Naive thymus-derived CD4-positive, alpha-beta T cell (primary cell): ENCODE results near the gene RNF17. TPM values are rescaled to one million over a fixed set of nuclear protein-coding genes. Genes with fewer than 3 reads are reported as not detected.
"Not testable (repeated sequence)": the region's sequence is repeated elsewhere in the genome, so short reads cannot be mapped to it uniquely, and the experiment has no call there.

Experiments
- ATAC-seq: fragments of 150-1000 bp; cut with Tn5 transposase; 2 replicates; pipeline ENCODE4 v1.10.0; 2021; ENCODE audit warnings: mild to moderate bottlenecking, moderate library complexity
- CTCF ChIA-PET: fragments of 350-600 bp; sonication (Branson Sonifier 250); formaldehyde crosslinking; loops from one replicate; lab custom pipeline; 2021; ENCODE audit warnings: antibody characterized with exemption; lab: Charles Lee
- POLR2A ChIA-PET: fragments of 350-600 bp; sonication (Branson Sonifier 250); formaldehyde crosslinking; loops from one replicate; lab custom pipeline; 2021; ENCODE audit warnings: antibody characterized with exemption, inconsistent platforms; lab: Charles Lee
- DNase-seq, 9 donors: peaks; one replicate each; pipeline versions ENCODE4 v3.0.0 to v3.0.0-alpha.2; 2020 to 2022; ENCODE audit warnings: mixed read lengths in 1 of 9
- H3K27ac ChIP-seq: one replicate; pipeline ENCODE4 v1.7.0; 2013; ENCODE audit warnings: mild to moderate bottlenecking, low read depth, low read length, moderate library complexity
- H3K27me3 ChIP-seq, 2 donors: one replicate each; pipeline ENCODE4 v1.7.0; 2013; ENCODE audit warnings: low read length in 2 of 2, mild to moderate bottlenecking in 2 of 2, moderate library complexity in 2 of 2; ENCODE audit not compliant: control insufficient read depth in 2 of 2, insufficient read depth in 2 of 2
- H3K36me3 ChIP-seq, 3 experiments: 1 replicate in 2 of 3; 2 replicates in 1 of 3; pipeline ENCODE4 v1.7.0; 2013; ENCODE audit warnings: low read length in 3 of 3, mild to moderate bottlenecking in 3 of 3, moderate library complexity in 1 of 3; ENCODE audit not compliant: insufficient read depth in 3 of 3, control insufficient read depth in 2 of 3
- H3K4me1 ChIP-seq, 2 donors: one replicate each; pipeline ENCODE4 v1.7.0; 2013; ENCODE audit warnings: low read length in 2 of 2, mild to moderate bottlenecking in 2 of 2, moderate library complexity in 1 of 2; ENCODE audit not compliant: control insufficient read depth in 2 of 2, insufficient read depth in 2 of 2
- H3K4me3 ChIP-seq: 2 replicates; pipeline ENCODE4 v1.7.0; 2013; ENCODE audit warnings: mild to moderate bottlenecking, low read length
- H3K9me3 ChIP-seq, 3 experiments: 1 replicate in 2 of 3; 2 replicates in 1 of 3; pipeline ENCODE4 v1.7.0; 2013; ENCODE audit warnings: low read length in 3 of 3; ENCODE audit not compliant: control insufficient read depth in 2 of 3
- H3K27ac Mint-ChIP-seq, 9 donors: one replicate each; pipeline ENCODE4 v1.8.0; 2020 to 2022; ENCODE audit warnings: mixed read lengths in 9 of 9, mild to moderate bottlenecking in 8 of 9, moderate library complexity in 5 of 9, inconsistent platforms in 2 of 9
- H3K27me3 Mint-ChIP-seq, 5 donors: one replicate each; pipeline ENCODE4 v1.8.0; 2021 to 2022; ENCODE audit warnings: mixed read lengths in 5 of 5, mild to moderate bottlenecking in 1 of 5
- H3K36me3 Mint-ChIP-seq, 5 donors: one replicate each; pipeline ENCODE4 v1.8.0; 2020 to 2022; ENCODE audit warnings: mixed read lengths in 5 of 5, mild to moderate bottlenecking in 3 of 5, inconsistent platforms in 1 of 5
- H3K4me1 Mint-ChIP-seq, 7 donors: one replicate each; pipeline ENCODE4 v1.8.0; 2020 to 2022; ENCODE audit warnings: mixed read lengths in 7 of 7, mild to moderate bottlenecking in 3 of 7, inconsistent platforms in 1 of 7
- H3K4me3 Mint-ChIP-seq, 10 donors: one replicate each; pipeline ENCODE4 v1.8.0; 2020 to 2022; ENCODE audit warnings: mild to moderate bottlenecking in 10 of 10, mixed read lengths in 10 of 10, moderate library complexity in 6 of 10, inconsistent platforms in 2 of 10
- H3K9me3 Mint-ChIP-seq, 11 donors: one replicate each; pipeline ENCODE4 v1.8.0; 2020 to 2022; ENCODE audit warnings: mixed read lengths in 11 of 11, mild to moderate bottlenecking in 4 of 11, inconsistent platforms in 1 of 11, moderate library complexity in 1 of 11
- intact Hi-C, 2 donors: fragments of 100-400 bp; cut with micrococcal nuclease; formaldehyde crosslinking; loops; one replicate each; pipeline ENCODE4 v1.15.1; 2023
- polyA plus RNA-seq, 2 donors: library from polyadenylated mRNA; unstranded; fragments of 300-500 nt; fragmentation: Illumina TruSeq; gene quantifications; one replicate each; pipeline ENCODE4 v1.2.3, GENCODE V29; 2021
- total RNA-seq, 6 experiments: library from RNA in 5 of 6; stranded (reverse) in 5 of 6; gene quantifications; 1 replicate in 5 of 6; 2 replicates in 1 of 6; pipeline ENCODE4 v1.2.3 and lab custom pipeline; 2021 to 2026

RNF17 gene
- total and polyA plus RNA-seq, 7 experiments from 2014 or later: 0.24 to 1.1 (median 0.53) TPM; not detected in 3

GRCh38 chr13:24719139-24719538, 44.8 kb upstream of the RNF17 start:
- H3K27ac Mint-ChIP-seq: no peak overlapping the region
- Histone ChIP-seq H3K9me3 (no peaks in the 10 kb centered on the region), H3K4me3 (no peak overlapping the region), H3K27ac (no peak overlapping the region), H3K27me3 (no peaks in the 10 kb centered on the region), H3K4me1 (no peaks in the 10 kb centered on the region), H3K36me3 (no peaks in the 10 kb centered on the region)
- intact Hi-C loops: no loop called here
- H3K4me1 Mint-ChIP-seq: peaks cover 0 to 4% (median 0%) of the 10 kb centered on the region in 7 donors
- H3K4me3 Mint-ChIP-seq: no peak overlapping the region
- DNase-seq (no peak), ATAC-seq (no peak)
- H3K9me3 Mint-ChIP-seq: no peaks in the 10 kb centered on the region
- H3K36me3 Mint-ChIP-seq: no peaks in the 10 kb centered on the region
- H3K27me3 Mint-ChIP-seq: peaks cover 0 to 36% (median 4%) of the 10 kb centered on the region in 5 donors
- POLR2A ChIA-PET: no interaction called here
- CTCF ChIA-PET: no interaction called here

GRCh38 chr13:24723206-24723605, 40.8 kb upstream of the RNF17 start:
- Histone ChIP-seq H3K4me1 (peaks cover 0 to 4% of the 10 kb centered on the region in 2 donors), H3K27ac (no peak overlapping the region), H3K9me3 (no peaks in the 10 kb centered on the region), H3K36me3 (no peaks in the 10 kb centered on the region), H3K27me3 (no peaks in the 10 kb centered on the region), H3K4me3 (no peak overlapping the region)
- peaks cover 0 to 44% (median 9%) of the 10 kb centered on the region in 5 donors for H3K27me3 Mint-ChIP-seq
- intact Hi-C loops: loop anchor here in 1 of 2 donors (10.0 kb wide), 1 partner anchor 668 kb away; no protein-coding TSS in a partner anchor
- ATAC-seq (no peak), DNase-seq (no peak)
- ChIA-PET POLR2A (no interaction called here), CTCF (interaction anchor here (1.0 to 1.9 kb wide), 4 partner anchors 11 to 100 kb away, joined by 3 to 6 read pairs (median 4); no protein-coding TSS in a partner anchor)
- H3K27ac Mint-ChIP-seq: no peak overlapping the region
- no peaks in the 10 kb centered on the region for H3K9me3 Mint-ChIP-seq
- peaks cover 0 to 14% (median 0%) of the 10 kb centered on the region in 7 donors for H3K4me1 Mint-ChIP-seq
- no peaks in the 10 kb centered on the region for H3K36me3 Mint-ChIP-seq
- no peak overlapping the region for H3K4me3 Mint-ChIP-seq

GRCh38 chr13:24724714-24725113, 39.3 kb upstream of the RNF17 start:
- no peaks in the 10 kb centered on the region for H3K9me3 Mint-ChIP-seq
- H3K4me3 Mint-ChIP-seq: no peak overlapping the region
- CTCF ChIA-PET: interaction anchor here (0.8 kb wide), 1 partner anchor 31 kb away, joined by 4 read pairs; no protein-coding TSS in a partner anchor
- H3K36me3 Mint-ChIP-seq: no peaks in the 10 kb centered on the region
- peaks cover 0 to 14% (median 0%) of the 10 kb centered on the region in 7 donors for H3K4me1 Mint-ChIP-seq
- POLR2A ChIA-PET: no interaction called here
- ATAC-seq (no peak), DNase-seq (no peak)
- H3K4me1 ChIP-seq: peaks cover 0 to 4% of the 10 kb centered on the region in 2 donors
- H3K27ac Mint-ChIP-seq: no peak overlapping the region
- H3K27ac ChIP-seq: no peak overlapping the region
- no peak overlapping the region for H3K4me3 ChIP-seq
- intact Hi-C loops: loop anchor here in 1 of 2 donors (10.0 kb wide), 1 partner anchor 670 kb away; no protein-coding TSS in a partner anchor
- no peaks in the 10 kb centered on the region for H3K36me3 ChIP-seq
- H3K27me3 Mint-ChIP-seq: peaks cover 0 to 44% (median 8%) of the 10 kb centered on the region in 5 donors
- H3K27me3 ChIP-seq: no peaks in the 10 kb centered on the region
- no peaks in the 10 kb centered on the region for H3K9me3 ChIP-seq

- Histone ChIP-seq H3K27me3 (no peaks in the 10 kb centered on the region), H3K4me3 (no peak overlapping the region), H3K27ac (no peak overlapping the region), H3K36me3 (no peaks in the 10 kb centered on the region), H3K4me1 (peaks cover 0 to 4% of the 10 kb centered on the region in 2 donors), H3K9me3 (no peaks in the 10 kb centered on the region)
- ATAC-seq (no peak), DNase-seq (no peak)
- peaks cover 0 to 14% (median 0%) of the 10 kb centered on the region in 7 donors for H3K4me1 Mint-ChIP-seq
- no peaks in the 10 kb centered on the region for H3K36me3 Mint-ChIP-seq
- ChIA-PET POLR2A (interaction anchor here (0.7 kb wide), 1 partner anchor 9 kb away, joined by 3 read pairs; no protein-coding TSS in a partner anchor), CTCF (interaction anchor here (0.8 to 1.6 kb wide), 2 partner anchors 31 to 119 kb away, joined by 4 to 6 read pairs; no protein-coding TSS in a partner anchor)
- intact Hi-C loops: loop anchor here in 1 of 2 donors (10.0 kb wide), 1 partner anchor 671 kb away; no protein-coding TSS in a partner anchor
- H3K4me3 Mint-ChIP-seq: no peak overlapping the region
- no peak overlapping the region for H3K27ac Mint-ChIP-seq
- no peaks in the 10 kb centered on the region for H3K9me3 Mint-ChIP-seq
- peaks cover 0 to 40% (median 8%) of the 10 kb centered on the region in 5 donors for H3K27me3 Mint-ChIP-seq
Measured at GRCh38 chr13:24725379-24725778, 38.6 kb upstream of the RNF17 start.

- intact Hi-C loops: loop anchor here (1.0 to 10.0 kb wide), 9 partner anchors 19 to 673 kb away; no protein-coding TSS in a partner anchor
- no peaks in the 10 kb centered on the region for H3K36me3 ChIP-seq
- ChIA-PET POLR2A (interaction anchor here (1.1 kb wide), 1 partner anchor 121 kb away, joined by 4 read pairs; no protein-coding TSS in a partner anchor), CTCF (interaction anchor here (0.6 to 2.2 kb wide), 15 partner anchors 9 to 1791 kb away, joined by 3 to 16 read pairs (median 4); no protein-coding TSS in a partner anchor)
- peak overlapping the region in 1 of 9 donors; percentile 6 for H3K27ac Mint-ChIP-seq
- H3K4me1 Mint-ChIP-seq: peaks cover 0 to 14% (median 0%) of the 10 kb centered on the region in 7 donors
- peak in 8 of 9 donors; percentile 55 to 82 (median 73) for DNase-seq
- H3K27ac ChIP-seq: no peak overlapping the region
- peak; percentile 99 for ATAC-seq
- no peak overlapping the region for H3K4me3 ChIP-seq
- peaks cover 0 to 5% (median 0%) of the 10 kb centered on the region in 5 donors for H3K36me3 Mint-ChIP-seq
- H3K4me3 Mint-ChIP-seq: no peak overlapping the region
- peaks cover 0 to 42% (median 12%) of the 10 kb centered on the region in 5 donors for H3K27me3 Mint-ChIP-seq
- peaks cover 0 to 4% of the 10 kb centered on the region in 2 donors for H3K4me1 ChIP-seq
- H3K9me3 ChIP-seq: no peaks in the 10 kb centered on the region
- H3K27me3 ChIP-seq: no peaks in the 10 kb centered on the region
- H3K9me3 Mint-ChIP-seq: peaks cover 0 to 14% (median 2%) of the 10 kb centered on the region in 11 donors
Measured at GRCh38 chr13:24727731-24728601, 36.0 kb upstream of the RNF17 start.

GRCh38 chr13:24730873-24731567, 32.9 kb upstream of the RNF17 start:
- POLR2A ChIA-PET, H3K36me3 Mint-ChIP-seq, H3K27ac ChIP-seq, H3K4me3 ChIP-seq, intact Hi-C loops, H3K4me1 ChIP-seq, H3K4me3 Mint-ChIP-seq, H3K9me3 ChIP-seq, H3K4me1 Mint-ChIP-seq, ATAC-seq, DNase-seq, H3K27me3 ChIP-seq, H3K36me3 ChIP-seq: not testable (repeated sequence)
- CTCF ChIA-PET: interaction anchor here (0.5 kb wide), 1 partner anchor 1683 kb away, joined by 4 read pairs; no protein-coding TSS in a partner anchor
- Mint-ChIP-seq H3K27ac (peak overlapping the region in 1 of 9 donors; percentile 13), H3K27me3 (peaks cover 0 to 33% (median 10%) of the 10 kb centered on the region in 5 donors), H3K9me3 (peaks cover 0 to 14% (median 2%) of the 10 kb centered on the region in 11 donors)
